ENCODE data around the gene RTEL1. TPM values are rescaled to one million over a fixed set of nuclear protein-coding genes. Genes with fewer than 3 reads are reported as not detected.

Gene RTEL1
- total RNA-seq, 2 donors from 2014 or later, result 25.7 to 34.9 TPM

GRCh38 chr20:63740070-63740626 is 82.0 kb downstream of the RTEL1 start:
- intact Hi-C loops (cut with DNase I), result no loop called here
- peak overlapping the region; percentile 70 to 72 for H3K9ac ChIP-seq (ENCODE audit: low read depth in 2 of 2, low read length in 2 of 2)
- H3K27ac ChIP-seq, result peak overlapping the region; percentile 95
- H3K9me3 ChIP-seq, result no peaks in the 10 kb centered on the region
- peak overlapping the region; percentile 58 for H3K4me3 ChIP-seq
- no peak for TF ChIP-seq CTCF (IDR thresholded peaks at IDR 0.05)
- H3K27me3 ChIP-seq, result no peaks in the 10 kb centered on the region
- peaks cover 32% of the 10 kb centered on the region for H3K4me1 ChIP-seq
- DNase-seq, result peak; percentile 49
- H3K36me3 ChIP-seq, result peaks cover 6% of the 10 kb centered on the region

DNA sequence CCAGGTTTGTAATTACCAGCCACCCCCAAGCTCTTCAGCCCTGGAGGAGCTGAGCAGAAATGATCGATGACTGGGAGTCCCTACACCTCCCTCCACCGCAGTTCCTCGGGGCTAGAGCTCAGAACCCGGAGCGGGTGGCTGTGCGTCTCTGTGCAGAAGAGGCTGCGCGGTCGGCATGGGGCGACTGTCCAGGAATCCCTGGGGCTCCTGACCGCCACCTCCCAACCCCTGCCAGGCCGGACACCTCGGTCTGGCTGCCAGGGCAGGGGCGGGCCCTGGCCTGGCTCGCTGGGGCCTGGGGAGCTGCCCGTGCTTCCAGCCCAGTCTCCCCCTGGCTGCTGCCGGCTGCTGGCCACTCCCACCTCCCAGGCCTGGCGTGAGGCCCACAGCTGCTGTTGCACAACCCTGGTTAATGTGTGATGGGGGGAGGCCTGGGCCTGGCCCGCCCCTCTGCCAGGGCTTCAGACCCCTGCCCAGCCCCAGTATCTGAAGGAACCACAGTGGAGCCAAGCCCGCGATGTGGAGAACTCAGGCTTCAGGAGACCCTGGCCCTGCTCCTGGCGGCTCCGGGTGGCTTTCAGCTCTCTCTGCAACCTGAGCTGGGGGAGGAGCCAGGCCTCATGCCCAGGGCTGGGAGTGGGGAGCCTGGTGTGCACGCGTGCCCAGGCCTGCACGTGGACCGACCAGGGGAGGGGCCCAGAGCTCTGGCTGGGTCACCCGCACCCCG is 82.7 kb downstream of the RTEL1 start:
- no peak for TF ChIP-seq CTCF (IDR thresholded peaks at IDR 0.05)
- peak; percentile 95 for DNase-seq
- peak overlapping the region; percentile 58 for H3K4me3 ChIP-seq
- H3K36me3 ChIP-seq, result no peaks in the 10 kb centered on the region
- intact Hi-C loops (cut with DNase I), result no loop called here
- peak overlapping the region; percentile 95 for H3K27ac ChIP-seq
- peak overlapping the region; percentile 70 to 72 for H3K9ac ChIP-seq (ENCODE audit: low read depth in 2 of 2, low read length in 2 of 2)
- H3K9me3 ChIP-seq, result no peaks in the 10 kb centered on the region
- H3K4me1 ChIP-seq, result peaks cover 32% of the 10 kb centered on the region
- no peaks in the 10 kb centered on the region for H3K27me3 ChIP-seq

DNA sequence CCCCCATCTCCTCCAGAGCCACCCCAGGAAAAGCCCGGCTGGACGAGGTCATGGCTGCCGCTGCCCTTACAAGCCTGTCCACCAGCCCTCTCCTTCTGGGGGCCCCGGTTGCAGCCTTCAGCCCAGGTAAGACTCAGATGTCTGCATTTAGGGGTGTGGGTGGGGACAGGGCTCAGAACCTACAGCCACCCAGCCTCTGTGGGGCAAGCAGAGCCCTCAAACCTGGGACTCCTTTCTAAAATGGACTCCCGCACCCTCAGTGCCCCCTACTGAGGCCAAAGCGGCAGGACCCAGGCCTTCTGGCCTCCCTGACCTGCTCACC is 83.2 kb downstream of the RTEL1 start:
- Histone ChIP-seq H3K36me3 (no peaks in the 10 kb centered on the region), H3K27me3 (no peaks in the 10 kb centered on the region), H3K9ac (ENCODE audit: low read depth in 2 of 2, low read length in 2 of 2) (peak overlapping the region; percentile 34 to 72), H3K27ac (peak overlapping the region; percentile 95), H3K4me1 (peaks cover 32% of the 10 kb centered on the region), H3K4me3 (peak overlapping the region; percentile 58), H3K9me3 (no peaks in the 10 kb centered on the region)
- DNase-seq, result no peak
- intact Hi-C loops (cut with DNase I), result no loop called here
- no peak for TF ChIP-seq CTCF (IDR thresholded peaks at IDR 0.05)

GRCh38 chr20:63741676-63742380 is 83.7 kb downstream of the RTEL1 start:
- H3K36me3 ChIP-seq, result no peaks in the 10 kb centered on the region
- peak overlapping the region in 1 of 2 donors; percentile 34 for H3K9ac ChIP-seq (ENCODE audit: low read depth in 2 of 2, low read length in 2 of 2)
- no peak for TF ChIP-seq CTCF (IDR thresholded peaks at IDR 0.05)
- DNase-seq, result no peak
- intact Hi-C loops (cut with DNase I), result no loop called here
- H3K4me3 ChIP-seq, result no peak overlapping the region
- H3K27ac ChIP-seq, result peak overlapping the region; percentile 95
- H3K4me1 ChIP-seq, result peaks cover 32% of the 10 kb centered on the region
- no peaks in the 10 kb centered on the region for H3K9me3 ChIP-seq
- no peaks in the 10 kb centered on the region for H3K27me3 ChIP-seq

GRCh38 chr20:63742381-63743024 is 84.4 kb downstream of the RTEL1 start:
- no peak for TF ChIP-seq CTCF (IDR thresholded peaks at IDR 0.05)
- H3K9me3 ChIP-seq, result no peaks in the 10 kb centered on the region
- intact Hi-C loops (cut with DNase I), result no loop called here
- H3K4me3 ChIP-seq, result no peak overlapping the region
- no peaks in the 10 kb centered on the region for H3K36me3 ChIP-seq
- H3K27ac ChIP-seq, result no peak overlapping the region
- H3K9ac ChIP-seq (ENCODE audit: low read depth in 2 of 2, low read length in 2 of 2), result no peak overlapping the region
- peak; percentile 17 for DNase-seq
- H3K27me3 ChIP-seq, result no peaks in the 10 kb centered on the region
- peaks cover 25% of the 10 kb centered on the region for H3K4me1 ChIP-seq

Data from colonic mucosa (tissue), 4 donors.